Prostate gland (tissue), 2 donors: ENCODE measurements around the gene RIPPLY2. TPM values are rescaled to one million over a fixed set of nuclear protein-coding genes. Genes with fewer than 3 reads are reported as not detected.
"Not testable (repeated sequence)": the region's sequence is repeated elsewhere in the genome, so short reads cannot be mapped to it uniquely, and the experiment has no call there.

ENCODE experiments used
- DNase-seq: peaks from one replicate; pipeline ENCODE4 v3.0.0-alpha.2; 2019; ENCODE audit warnings: low spot score
- H3K27ac ChIP-seq, 2 donors: fragments of 200-600 bp; sonication (generic); 2 replicates each; pipeline ENCODE4 v1.5.1; 2017 to 2019
- H3K27me3 ChIP-seq: fragments of 200-600 bp; sonication (generic); replicated peaks from 2 replicates; pipeline ENCODE4 v1.5.1; 2019; ENCODE audit not compliant: insufficient read depth
- H3K36me3 ChIP-seq, 2 donors: fragments of 200-600 bp; sonication (generic); 1 replicate in 1 of 2; 2 replicates in 1 of 2; pipeline versions ENCODE4 v1.5.1 to v1.8.1; 2017 to 2019
- H3K4me1 ChIP-seq: fragments of 200-600 bp; sonication (generic); replicated peaks from 2 replicates; pipeline ENCODE4 v1.5.1; 2019
- H3K4me3 ChIP-seq, 2 donors: fragments of 200-600 bp; sonication (generic); 2 replicates each; pipeline ENCODE4 v1.5.1; 2017 to 2019
- H3K9me3 ChIP-seq: fragments of 200-600 bp; sonication (generic); 2 replicates; pipeline ENCODE4 v1.5.1; 2017
- POLR2A ChIP-seq: fragments of 450-650 bp; IDR thresholded peaks from one replicate; pipeline ENCODE4 v1.6.1; 2016; ENCODE audit warnings: antibody characterized with exemption, mild to moderate bottlenecking
- POLR2AphosphoS5 ChIP-seq: sonication (generic); formaldehyde crosslinking; IDR thresholded peaks from one replicate; pipeline ENCODE4 v1.6.1; 2017; ENCODE audit warnings: antibody characterized with exemption
- WGBS: methylation state at CpG from one replicate; pipeline ENCODE4 v1.1.5; 2018; 5-methylcytosine and 5-hydroxymethylcytosine counted together
- intact Hi-C: fragments of 100-400 bp; cut with DNase I; formaldehyde crosslinking; loops from one replicate; pipeline ENCODE4 v1.14.2; 2022
- total RNA-seq, 2 donors: library from RNA; depleted of rRNA; stranded (reverse); fragments of >200 nt; gene quantifications; one replicate each; pipeline ENCODE4 v1.1.0, GENCODE V29; 2016
- TF ChIP-seq, protein P1 (sequence below), 4 experiments: fragments of 200-600 bp in 2 of 4; fragments of 450-650 bp in 2 of 4; sonication (generic) in 2 of 4; IDR thresholded peaks; 1 replicate in 3 of 4; 2 replicates in 1 of 4; pipeline ENCODE4 v1.5.1; 2016 to 2019; ENCODE audit warnings: antibody characterized with exemption in 4 of 4, mild to moderate bottlenecking in 2 of 4, moderate library complexity in 2 of 4

Gene RIPPLY2, protein sequence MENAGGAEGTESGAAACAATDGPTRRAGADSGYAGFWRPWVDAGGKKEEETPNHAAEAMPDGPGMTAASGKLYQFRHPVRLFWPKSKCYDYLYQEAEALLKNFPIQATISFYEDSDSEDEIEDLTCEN
- under 1 TPM in 1 of 2 donors, not detected in 1; 0.23 TPM for total RNA-seq

DNA sequence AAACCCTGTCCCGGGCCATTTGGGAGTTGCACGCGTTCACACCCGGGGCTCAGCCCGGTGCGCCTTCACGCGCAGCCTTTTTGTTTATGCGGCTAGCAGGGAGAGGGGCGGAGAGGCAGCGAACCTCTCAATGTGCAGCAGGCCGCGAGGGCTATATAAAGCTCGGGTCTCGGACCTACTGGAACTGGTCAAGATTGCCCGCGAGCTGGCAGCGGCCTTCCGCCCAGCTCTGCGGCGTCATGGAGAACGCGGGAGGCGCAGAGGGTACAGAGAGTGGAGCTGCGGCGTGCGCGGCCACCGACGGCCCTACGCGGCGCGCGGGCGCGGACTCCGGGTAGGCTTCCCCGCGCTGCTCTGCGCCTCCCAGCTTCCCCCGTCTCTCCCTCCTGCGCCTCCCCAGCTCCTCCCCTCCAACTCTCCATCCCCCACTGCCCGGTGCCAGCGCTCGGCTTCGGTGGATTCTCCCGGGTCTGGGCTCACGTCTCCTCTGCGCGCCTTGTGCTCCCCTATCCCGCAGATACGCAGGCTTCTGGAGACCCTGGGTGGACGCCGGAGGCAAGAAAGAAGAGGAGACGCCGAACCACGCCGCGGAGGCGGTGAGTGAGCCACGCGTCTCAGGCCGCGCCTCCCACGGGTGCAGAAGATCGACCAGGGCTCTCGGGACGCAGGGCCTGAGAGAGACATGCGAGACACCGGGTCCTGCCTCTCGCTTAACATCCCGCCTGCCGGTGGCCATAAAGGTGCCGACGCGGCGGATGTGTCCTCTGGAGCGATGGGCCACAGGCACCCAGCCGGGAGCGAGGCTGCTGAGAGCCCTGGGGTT, at the start of gene RIPPLY2:
Gene RIPPLY2, plus strand, starts transcription at position 183 of the 823 bp plus-strand sequence. Its CDS starts 57 bp downstream, at position 240.
- H3K27ac ChIP-seq = peak within 1 kb of the TSS in 1 of 2 donors; percentile 34
- no peaks in the 10 kb centered on the region for H3K36me3 ChIP-seq
- DNase-seq = peak; percentile 10
- H3K9me3 ChIP-seq = no peaks in the 10 kb centered on the region
- TF ChIP-seq POLR2A (no peak), POLR2AphosphoS5 (no peak)
- TF ChIP-seq, protein P1, sequence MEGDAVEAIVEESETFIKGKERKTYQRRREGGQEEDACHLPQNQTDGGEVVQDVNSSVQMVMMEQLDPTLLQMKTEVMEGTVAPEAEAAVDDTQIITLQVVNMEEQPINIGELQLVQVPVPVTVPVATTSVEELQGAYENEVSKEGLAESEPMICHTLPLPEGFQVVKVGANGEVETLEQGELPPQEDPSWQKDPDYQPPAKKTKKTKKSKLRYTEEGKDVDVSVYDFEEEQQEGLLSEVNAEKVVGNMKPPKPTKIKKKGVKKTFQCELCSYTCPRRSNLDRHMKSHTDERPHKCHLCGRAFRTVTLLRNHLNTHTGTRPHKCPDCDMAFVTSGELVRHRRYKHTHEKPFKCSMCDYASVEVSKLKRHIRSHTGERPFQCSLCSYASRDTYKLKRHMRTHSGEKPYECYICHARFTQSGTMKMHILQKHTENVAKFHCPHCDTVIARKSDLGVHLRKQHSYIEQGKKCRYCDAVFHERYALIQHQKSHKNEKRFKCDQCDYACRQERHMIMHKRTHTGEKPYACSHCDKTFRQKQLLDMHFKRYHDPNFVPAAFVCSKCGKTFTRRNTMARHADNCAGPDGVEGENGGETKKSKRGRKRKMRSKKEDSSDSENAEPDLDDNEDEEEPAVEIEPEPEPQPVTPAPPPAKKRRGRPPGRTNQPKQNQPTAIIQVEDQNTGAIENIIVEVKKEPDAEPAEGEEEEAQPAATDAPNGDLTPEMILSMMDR (IDR thresholded peaks at IDR 0.05) = no peak
- peaks cover 2% of the 10 kb centered on the region for H3K4me1 ChIP-seq
- intact Hi-C loops = no loop called here
- 1% methylated on average over 80 of the region's 81 CpGs for WGBS
- peak within 1 kb of the TSS; percentile 35 to 39 for H3K4me3 ChIP-seq
- H3K27me3 ChIP-seq = no peaks in the 10 kb centered on the region

DNA sequence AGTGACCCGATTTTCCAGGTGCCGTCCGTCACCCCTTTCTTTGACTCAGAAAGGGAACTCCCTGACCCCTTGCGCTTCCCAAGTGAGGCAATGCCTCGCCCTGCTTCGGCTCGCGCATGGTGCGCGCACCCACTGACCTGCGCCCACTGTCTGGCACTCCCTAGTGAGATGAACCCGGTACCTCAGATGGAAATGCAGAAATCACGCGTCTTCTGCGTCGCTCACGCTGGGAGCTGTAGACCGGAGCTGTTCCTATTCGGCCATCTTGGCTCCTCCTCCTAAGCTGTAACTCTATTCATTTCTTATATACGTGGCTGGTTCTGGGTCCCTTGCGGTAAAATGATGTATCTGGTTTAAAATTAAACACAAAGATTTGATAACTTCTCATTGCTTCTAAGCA, 49.7 kb upstream of the RIPPLY2 start:
- H3K36me3 ChIP-seq, intact Hi-C loops, H3K9me3 ChIP-seq, H3K27me3 ChIP-seq, H3K4me1 ChIP-seq, DNase-seq, H3K4me3 ChIP-seq, H3K27ac ChIP-seq: not testable (repeated sequence)
- 97% methylated on average over 14 of the region's 21 CpGs for WGBS

DNA sequence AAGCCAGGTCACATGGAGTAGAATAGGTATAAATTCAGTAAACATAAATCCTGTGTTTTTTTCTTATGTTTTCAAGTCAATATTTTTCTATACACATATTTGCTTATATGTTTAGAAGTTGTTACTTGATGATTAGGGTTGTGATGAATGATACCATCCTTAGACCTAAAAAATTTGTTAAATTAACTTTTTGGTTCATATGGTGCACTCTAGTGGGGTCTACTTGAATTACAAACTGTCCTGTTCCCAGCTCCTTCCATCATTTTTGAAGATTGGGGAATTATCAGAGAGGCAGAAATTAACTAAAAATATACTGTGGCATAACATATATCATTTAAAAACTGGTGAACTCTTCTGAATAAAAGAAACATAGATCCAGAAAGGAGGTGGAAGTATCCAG, 48.3 kb upstream of the RIPPLY2 start:
- Histone ChIP-seq H3K36me3 (no peaks in the 10 kb centered on the region), H3K4me1 (no peaks in the 10 kb centered on the region), H3K27ac (no peak overlapping the region), H3K4me3 (no peak overlapping the region), H3K27me3 (peaks cover 2% of the 10 kb centered on the region), H3K9me3 (no peaks in the 10 kb centered on the region)
- TF ChIP-seq POLR2A = no peak
- TF ChIP-seq POLR2AphosphoS5 = no peak
- TF ChIP-seq, protein P1 (IDR thresholded peaks at IDR 0.05) = no peak
- no peak for DNase-seq
- intact Hi-C loops = no loop called here

DNA sequence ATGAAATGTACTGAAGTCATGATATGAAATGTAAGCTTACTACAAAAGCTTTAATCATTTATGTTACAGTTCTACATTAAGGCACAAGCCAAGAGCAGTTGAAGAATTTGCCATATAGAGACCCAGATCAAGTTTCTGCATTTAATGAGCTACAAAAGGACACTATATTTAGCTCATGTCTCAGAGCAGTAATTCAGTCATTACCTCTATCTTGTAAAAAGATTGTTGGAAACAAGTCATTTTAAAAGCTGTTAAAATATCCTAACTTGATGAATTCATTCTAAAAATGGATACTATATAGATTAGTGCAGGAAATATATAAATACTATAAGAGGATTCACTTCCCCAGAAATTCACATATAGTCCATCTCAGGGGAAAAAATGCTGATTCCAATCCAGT, 45.2 kb upstream of the RIPPLY2 start:
- Histone ChIP-seq H3K27ac (no peak overlapping the region), H3K9me3 (no peaks in the 10 kb centered on the region), H3K4me3 (no peak overlapping the region), H3K4me1 (no peaks in the 10 kb centered on the region), H3K27me3 (peaks cover 2% of the 10 kb centered on the region), H3K36me3 (no peaks in the 10 kb centered on the region)
- no peak for DNase-seq
- TF ChIP-seq, protein P1 (IDR thresholded peaks at IDR 0.05) = no peak
- no peak for TF ChIP-seq POLR2A
- TF ChIP-seq POLR2AphosphoS5 = no peak
- intact Hi-C loops = no loop called here

DNA sequence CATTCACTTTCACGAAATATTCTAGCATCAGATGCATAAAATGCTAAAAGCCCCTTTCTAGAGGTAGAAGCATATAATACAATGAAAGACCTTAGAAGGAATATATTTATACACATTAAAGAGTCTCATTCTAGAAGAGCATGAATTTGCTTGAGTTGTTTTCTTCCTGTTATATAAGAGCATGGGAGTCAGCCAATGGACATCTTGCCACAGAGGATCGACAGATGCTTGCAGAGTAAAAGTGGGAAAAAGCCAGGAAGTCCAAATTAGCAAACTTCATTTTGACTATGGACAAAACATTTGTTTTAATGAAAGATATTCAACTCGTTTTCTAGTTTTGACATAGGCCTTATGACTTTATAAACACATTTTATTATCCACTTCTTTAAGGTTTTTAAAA, 44.2 kb upstream of the RIPPLY2 start:
- no peak overlapping the region for H3K4me3 ChIP-seq
- intact Hi-C loops = no loop called here
- WGBS = 60% methylated on average over 3 of the region's 3 CpGs

More for the DNA sequence above, 44.2 kb upstream of the RIPPLY2 start:
- Histone ChIP-seq H3K4me1 (no peaks in the 10 kb centered on the region), H3K27ac (no peak overlapping the region), H3K27me3 (no peaks in the 10 kb centered on the region), H3K36me3 (no peaks in the 10 kb centered on the region), H3K9me3 (no peaks in the 10 kb centered on the region)
- TF ChIP-seq, protein P1 (IDR thresholded peaks at IDR 0.05) = no peak
- TF ChIP-seq POLR2AphosphoS5 = no peak
- no peak for TF ChIP-seq POLR2A
- DNase-seq = no peak
